ENCODE results near the gene NACC1.

DNA sequence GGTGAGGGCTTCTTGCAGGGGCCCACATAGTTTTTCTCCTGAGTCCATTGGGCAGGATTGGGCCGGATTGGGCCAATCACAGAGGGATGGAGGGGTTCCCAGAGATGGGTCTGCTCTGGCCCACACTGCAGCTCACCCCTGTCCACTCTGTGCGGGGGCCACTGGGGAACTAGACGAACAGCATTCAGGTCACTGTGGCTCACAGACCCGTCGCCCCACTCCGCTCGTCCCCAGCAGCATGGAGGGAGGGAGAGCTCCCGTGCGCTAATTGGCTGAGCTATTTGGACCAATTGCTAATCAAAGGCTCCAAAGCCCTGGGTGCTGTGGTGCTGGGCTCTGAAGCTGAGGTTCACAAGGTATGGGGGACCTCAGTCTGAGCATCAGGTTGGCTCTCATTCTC is 11.3 kb downstream of the NACC1 start:
- TF ChIP-seq CTCF (IDR thresholded peaks at IDR 0.05; ENCODE audit: low read depth, low read length, poor library complexity, severe bottlenecking) (no peak), EZH2phosphoT487 (IDR thresholded peaks at IDR 0.05; ENCODE audit: borderline replicate concordance, low read length) (no peak)
